SK-N-SH (cell line): ENCODE measurements around the gene YWHAH. TPM values are rescaled to one million over a fixed set of nuclear protein-coding genes. Genes with fewer than 3 reads are reported as not detected.
A peak's percentile ranks its signal among the peaks of the same experiment; 100 is the strongest.

Source experiments
- CTCF ChIA-PET: fragments of 300-600, 350-600 bp; formaldehyde crosslinking; extraction: SDS; loops from one replicate; lab custom pipeline; 2021; lab: Yijun Ruan, JAX
- POLR2A ChIA-PET: fragments of 350-600 bp; sonication (Branson Sonifier 250); formaldehyde crosslinking; extraction: SDS; loops from one replicate; lab custom pipeline; 2020; ENCODE audit warnings: antibody characterized with exemption, inconsistent platforms; lab: Yijun Ruan, JAX
- DNase-seq: peaks from one replicate; pipeline ENCODE4 v3.0.0; 2012
- H2AFZ ChIP-seq: fragments of 200-600 bp; sonication (generic); 2 replicates; pipeline ENCODE4 v1.8.1; 2016; ENCODE audit warnings: antibody characterized with exemption, mild to moderate bottlenecking, low read depth
- H3F3A ChIP-seq: fragments of 200-600 bp; sonication (generic); replicated peaks from 2 replicates; pipeline ENCODE3; 2016; ENCODE audit warnings: antibody characterized with exemption, mild to moderate bottlenecking; ENCODE audit not compliant: insufficient read depth
- H3K27ac ChIP-seq, 2 experiments: fragments of 200-500 bp in 1 of 2; fragments of 200-600 bp in 1 of 2; sonication (Bioruptor generic) in 1 of 2; sonication (generic), shearing (Covaris generic) in 1 of 2; 2 replicates each; pipeline versions ENCODE4 v1.5.1 to v1.6.1; 2014 to 2016; ENCODE audit warnings: low read depth in 2 of 2, inconsistent platforms in 1 of 2, low read length in 1 of 2, mild to moderate bottlenecking in 1 of 2, mixed read lengths in 1 of 2
- H3K27me3 ChIP-seq: fragments of 200-600 bp; sonication (generic), shearing (Covaris generic); 2 replicates; pipeline ENCODE4 v1.6.1; 2016; ENCODE audit warnings: mixed run types; ENCODE audit not compliant: insufficient read depth
- H3K36me3 ChIP-seq, 2 experiments: fragments of 200-500 bp in 1 of 2; fragments of 200-600 bp in 1 of 2; sonication (Bioruptor generic) in 1 of 2; sonication (generic) in 1 of 2; replicated peaks in 1 of 2; 2 replicates each; pipeline versions ENCODE3 to v1.5.1; 2014 to 2016; ENCODE audit warnings: low read length in 1 of 2, mild to moderate bottlenecking in 1 of 2; ENCODE audit not compliant: insufficient read depth in 2 of 2, control insufficient read depth in 1 of 2
- H3K4me1 ChIP-seq, 2 experiments: fragments of 200-500 bp in 1 of 2; fragments of 200-600 bp in 1 of 2; sonication (Bioruptor generic) in 1 of 2; sonication (generic), shearing (Covaris generic) in 1 of 2; 2 replicates each; pipeline versions ENCODE4 v1.5.1 to v1.6.1; 2014 to 2016; ENCODE audit warnings: low read depth in 1 of 2, low read length in 1 of 2, mixed run types in 1 of 2; ENCODE audit not compliant: insufficient read depth in 2 of 2, control insufficient read depth in 1 of 2
- H3K4me2 ChIP-seq: fragments of 200-600 bp; sonication (generic), shearing (Covaris generic); 2 replicates; pipeline ENCODE4 v1.6.1; 2017; ENCODE audit warnings: mixed run types
- H3K4me3 ChIP-seq, 2 experiments: fragments of 200-500 bp in 1 of 2; fragments of 200-600 bp in 1 of 2; sonication (Bioruptor generic) in 1 of 2; sonication (generic), shearing (Covaris generic) in 1 of 2; 2 replicates each; pipeline versions ENCODE4 v1.5.1 to v1.8.1; 2014 to 2016; ENCODE audit warnings: low read depth in 2 of 2, inconsistent platforms in 1 of 2, low read length in 1 of 2, mild to moderate bottlenecking in 1 of 2, mixed read lengths in 1 of 2, moderate library complexity in 1 of 2
- H3K79me2 ChIP-seq: fragments of 200-600 bp; sonication (generic); 2 replicates; pipeline ENCODE4 v1.8.1; 2017; ENCODE audit warnings: mild to moderate bottlenecking; ENCODE audit not compliant: insufficient read depth
- H3K9ac ChIP-seq: fragments of 200-600 bp; sonication (generic); 2 replicates; pipeline ENCODE4 v1.6.1; 2017; ENCODE audit warnings: mixed run types
- H3K9me2 ChIP-seq: fragments of 200-600 bp; sonication (generic); 2 replicates; pipeline ENCODE4 v1.6.1; 2017; ENCODE audit warnings: mixed run types
- H3K9me3 ChIP-seq: fragments of 200-600 bp; sonication (generic); 2 replicates; pipeline ENCODE4 v1.6.1; 2017; ENCODE audit warnings: mixed run types, mild to moderate bottlenecking, moderate library complexity
- H4K20me1 ChIP-seq: fragments of 200-600 bp; sonication (generic); 2 replicates; pipeline ENCODE4 v1.6.1; 2017; ENCODE audit warnings: mild to moderate bottlenecking, mixed run types; ENCODE audit not compliant: insufficient read depth
- CHD2 ChIP-seq: fragments of 150-350 bp; IDR thresholded peaks from 2 replicates; pipeline ENCODE4 v1.6.1; 2018; ENCODE audit warnings: low read length; ENCODE audit not compliant: partially characterized antibody
- EP300 ChIP-seq, 2 experiments: IDR thresholded peaks; 2 replicates each; pipeline versions ENCODE4 v1.4.0 to v1.6.1; 2012; ENCODE audit warnings: borderline replicate concordance in 1 of 2, low read depth in 1 of 2, low read length in 1 of 2
- FOXM1 ChIP-seq: IDR thresholded peaks from 2 replicates; pipeline ENCODE4 v1.4.0; 2012; ENCODE audit warnings: low read depth, mild to moderate bottlenecking
- MAX ChIP-seq: IDR thresholded peaks from 2 replicates; pipeline ENCODE4 v1.4.0; 2012; ENCODE audit warnings: low read depth
- MXI1 ChIP-seq: IDR thresholded peaks from 2 replicates; pipeline ENCODE4 v1.6.1; 2012; ENCODE audit warnings: mild to moderate bottlenecking, low read depth, low read length, improper control_type of control experiment
- RAD21 ChIP-seq: IDR thresholded peaks from 2 replicates; pipeline ENCODE4 v1.6.1; 2012; ENCODE audit warnings: mild to moderate bottlenecking, low read length
- SIN3A ChIP-seq: IDR thresholded peaks from 2 replicates; pipeline ENCODE4 v1.6.1; 2012; ENCODE audit warnings: low read depth, mild to moderate bottlenecking, low read length, moderate library complexity, borderline replicate concordance
- TEAD4 ChIP-seq: IDR thresholded peaks from 2 replicates; pipeline ENCODE4 v1.4.0; 2012; ENCODE audit warnings: mild to moderate bottlenecking, borderline replicate concordance; ENCODE audit not compliant: insufficient read depth
- USF2 ChIP-seq: fragments of 150-350 bp; IDR thresholded peaks from 2 replicates; pipeline ENCODE4 v1.6.1; 2017; ENCODE audit warnings: antibody characterized with exemption, low read length, low read depth, borderline replicate concordance
- WGBS: methylation state at CpG from one replicate; pipeline ENCODE4 v1.1.6; 2017; ENCODE audit warnings: low lambda C conversion rate; 5-methylcytosine and 5-hydroxymethylcytosine counted together
- polyA plus RNA-seq, 3 experiments: library from polyadenylated mRNA; depleted of rRNA; stranded (reverse); fragments of >200 nt; gene quantifications; 2 replicates each; pipeline ENCODE4 v1.2.3, GENCODE V29; 2012
- TF ChIP-seq, protein P1 (sequence below): IDR thresholded peaks from 2 replicates; pipeline ENCODE4; 2012

Gene YWHAH
- polyA plus RNA-seq, 1 of the 3 experiments (the other 2 are of a cell fraction), result 102 TPM

GRCh38 chr22:31897842-31898805 is 46.2 kb upstream of the YWHAH start:
- Histone ChIP-seq H3K9me3 (no peaks in the 10 kb centered on the region), H3F3A (no peaks in the 10 kb centered on the region), H3K9me2 (no peaks in the 10 kb centered on the region), H3K9ac (no peak overlapping the region), H4K20me1 (no peaks in the 10 kb centered on the region), H3K79me2 (no peaks in the 10 kb centered on the region), H3K27ac (peak overlapping the region in 1 of 2 experiments; percentile 48; a peak in 1 of 4 replicates), H3K4me3 (no peak overlapping the region), H3K4me2 (no peak overlapping the region), H3K4me1 (peaks cover 0 to 11% of the 10 kb centered on the region in 2 experiments; a peak in 2 of 4 replicates), H3K27me3 (no peaks in the 10 kb centered on the region), H3K36me3 (peaks cover 10 to 17% of the 10 kb centered on the region in 2 experiments), H2AFZ (no peak overlapping the region)
- POLR2A ChIA-PET, result interaction anchor here (1.3 kb wide), 1 partner anchor 21 kb away, joined by 3 read pairs; no protein-coding TSS in a partner anchor
- no peak for TF ChIP-seq MXI1
- TF ChIP-seq SIN3A, result no peak
- WGBS, result 84% methylated on average over 16 of the region's 16 CpGs
- DNase-seq, result no peak
- CTCF ChIA-PET, result interaction anchor here (1.3 to 1.5 kb wide), 3 partner anchors 49 to 232 kb away, joined by 4 to 5 read pairs (median 4); no protein-coding TSS in a partner anchor

GRCh38 chr22:31898926-31899325 is 45.4 kb upstream of the YWHAH start:
- peaks cover 10 to 12% of the 10 kb centered on the region in 2 experiments for H3K36me3 ChIP-seq
- H3K4me1 ChIP-seq, result peaks cover 0 to 11% of the 10 kb centered on the region in 2 experiments; a peak in 2 of 4 replicates
- H3K9me3 ChIP-seq, result no peaks in the 10 kb centered on the region
- no peak overlapping the region for H2AFZ ChIP-seq
- 100% methylated on average over 1 of the region's 2 CpGs for WGBS
- no peaks in the 10 kb centered on the region for H3K27me3 ChIP-seq
- POLR2A ChIA-PET, result interaction anchor here (1.3 kb wide), 1 partner anchor 20 kb away, joined by 3 read pairs; no protein-coding TSS in a partner anchor
- H3K4me3 ChIP-seq, result no peak overlapping the region
- H3K9me2 ChIP-seq, result no peaks in the 10 kb centered on the region
- no peaks in the 10 kb centered on the region for H3F3A ChIP-seq
- H3K9ac ChIP-seq, result no peak overlapping the region
- no peaks in the 10 kb centered on the region for H3K79me2 ChIP-seq
- peak; percentile 45 for DNase-seq
- H4K20me1 ChIP-seq, result no peaks in the 10 kb centered on the region
- CTCF ChIA-PET, result interaction anchor here (1.3 to 1.4 kb wide), 2 partner anchors 71 to 233 kb away, joined by 4 to 5 read pairs; no protein-coding TSS in a partner anchor
- H3K4me2 ChIP-seq, result no peak overlapping the region
- TF ChIP-seq EP300 (IDR thresholded peaks at IDR 0.05; ENCODE audit: borderline replicate concordance in 1 of 2, low read depth in 1 of 2, low read length in 1 of 2) (no peak), SIN3A (no peak), TEAD4 (no peak), CHD2 (no peak), MXI1 (no peak)
- TF ChIP-seq, protein P1, sequence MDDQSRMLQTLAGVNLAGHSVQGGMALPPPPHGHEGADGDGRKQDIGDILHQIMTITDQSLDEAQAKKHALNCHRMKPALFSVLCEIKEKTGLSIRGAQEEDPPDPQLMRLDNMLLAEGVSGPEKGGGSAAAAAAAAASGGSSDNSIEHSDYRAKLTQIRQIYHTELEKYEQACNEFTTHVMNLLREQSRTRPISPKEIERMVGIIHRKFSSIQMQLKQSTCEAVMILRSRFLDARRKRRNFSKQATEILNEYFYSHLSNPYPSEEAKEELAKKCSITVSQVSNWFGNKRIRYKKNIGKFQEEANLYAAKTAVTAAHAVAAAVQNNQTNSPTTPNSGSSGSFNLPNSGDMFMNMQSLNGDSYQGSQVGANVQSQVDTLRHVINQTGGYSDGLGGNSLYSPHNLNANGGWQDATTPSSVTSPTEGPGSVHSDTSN, result no peak
- peak overlapping the region in 1 of 2 experiments; percentile 48; a peak in 1 of 4 replicates for H3K27ac ChIP-seq

DNA sequence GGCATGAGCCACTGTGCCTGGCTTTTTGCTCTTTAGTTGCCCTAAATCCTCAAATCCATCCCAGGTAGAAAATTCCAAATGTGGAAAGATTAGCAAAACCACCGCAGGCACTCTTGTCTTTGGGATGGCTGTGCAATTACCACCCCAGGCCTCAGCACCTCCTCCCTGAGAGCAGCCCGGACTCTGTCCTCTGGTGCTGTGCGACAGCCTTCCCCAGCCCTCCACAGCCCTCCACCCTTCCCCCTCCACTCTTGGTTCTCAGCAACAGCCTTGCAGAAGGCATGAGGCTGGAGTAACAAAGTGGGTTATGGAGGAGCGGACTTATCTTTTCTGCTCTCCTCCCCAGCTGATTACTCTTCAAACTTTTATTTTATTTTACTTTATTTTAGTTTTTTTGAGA is 44.7 kb upstream of the YWHAH start:
- H4K20me1 ChIP-seq, result no peaks in the 10 kb centered on the region
- DNase-seq, result no peak
- 100% methylated on average over 4 of the region's 4 CpGs for WGBS
- H3K9me2 ChIP-seq, result no peaks in the 10 kb centered on the region
- CTCF ChIA-PET, result no interaction called here
- H3F3A ChIP-seq, result no peaks in the 10 kb centered on the region
- H3K36me3 ChIP-seq, result peaks cover 10 to 12% of the 10 kb centered on the region in 2 experiments
- no peaks in the 10 kb centered on the region for H3K27me3 ChIP-seq
- TF ChIP-seq MAX (no peak), FOXM1 (no peak), USF2 (no peak), RAD21 (no peak)
- TF ChIP-seq, all 33 proteins: peak for 0
- H3K79me2 ChIP-seq, result no peaks in the 10 kb centered on the region
- POLR2A ChIA-PET, result no interaction called here
- no peak overlapping the region for H3K4me2 ChIP-seq
- H3K27ac ChIP-seq, result no peak overlapping the region
- peaks cover 0 to 11% of the 10 kb centered on the region in 2 experiments; a peak in 2 of 4 replicates for H3K4me1 ChIP-seq
- H2AFZ ChIP-seq, result no peak overlapping the region
- no peaks in the 10 kb centered on the region for H3K9me3 ChIP-seq
- no peak overlapping the region for H3K9ac ChIP-seq
- H3K4me3 ChIP-seq, result no peak overlapping the region
